ENCODE measurements around the gene DYDC2.

DNA sequence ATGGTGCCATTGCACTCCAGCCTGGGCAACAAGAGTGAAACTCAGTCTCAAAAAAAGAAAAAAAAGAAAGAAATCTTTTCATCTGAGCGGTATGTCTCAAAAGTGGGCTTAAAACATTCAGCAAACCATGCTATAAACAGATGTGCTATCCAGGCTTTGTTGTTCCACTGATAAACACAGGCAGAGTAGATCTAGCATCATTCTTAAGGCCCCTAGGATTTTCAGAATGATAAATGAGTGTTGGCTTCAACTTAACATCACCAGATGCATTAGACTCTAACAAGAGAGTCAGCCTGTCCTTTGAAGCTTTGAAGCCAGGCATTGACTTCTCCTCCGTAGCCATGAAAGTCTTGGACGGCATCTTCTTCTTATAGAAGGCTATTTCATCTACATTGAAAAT, 23.1 kb downstream of the DYDC2 start:
- TF ChIP-seq, protein P1, sequence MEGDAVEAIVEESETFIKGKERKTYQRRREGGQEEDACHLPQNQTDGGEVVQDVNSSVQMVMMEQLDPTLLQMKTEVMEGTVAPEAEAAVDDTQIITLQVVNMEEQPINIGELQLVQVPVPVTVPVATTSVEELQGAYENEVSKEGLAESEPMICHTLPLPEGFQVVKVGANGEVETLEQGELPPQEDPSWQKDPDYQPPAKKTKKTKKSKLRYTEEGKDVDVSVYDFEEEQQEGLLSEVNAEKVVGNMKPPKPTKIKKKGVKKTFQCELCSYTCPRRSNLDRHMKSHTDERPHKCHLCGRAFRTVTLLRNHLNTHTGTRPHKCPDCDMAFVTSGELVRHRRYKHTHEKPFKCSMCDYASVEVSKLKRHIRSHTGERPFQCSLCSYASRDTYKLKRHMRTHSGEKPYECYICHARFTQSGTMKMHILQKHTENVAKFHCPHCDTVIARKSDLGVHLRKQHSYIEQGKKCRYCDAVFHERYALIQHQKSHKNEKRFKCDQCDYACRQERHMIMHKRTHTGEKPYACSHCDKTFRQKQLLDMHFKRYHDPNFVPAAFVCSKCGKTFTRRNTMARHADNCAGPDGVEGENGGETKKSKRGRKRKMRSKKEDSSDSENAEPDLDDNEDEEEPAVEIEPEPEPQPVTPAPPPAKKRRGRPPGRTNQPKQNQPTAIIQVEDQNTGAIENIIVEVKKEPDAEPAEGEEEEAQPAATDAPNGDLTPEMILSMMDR (IDR thresholded peaks at IDR 0.05; ENCODE audit: low read length) = no peak
- TF ChIP-seq EZH2 (optimal IDR thresholded peaks at IDR 0.05; ENCODE audit: low read depth, low read length) (no peak), EZH2phosphoT487 (IDR thresholded peaks at IDR 0.05; ENCODE audit: low read length) (no peak)

All from MM.1S (cell line).